Spleen (tissue), 11 donors: ENCODE results near the gene RYR1. TPM values are rescaled to one million over a fixed set of nuclear protein-coding genes. Genes with fewer than 3 reads are reported as not detected.
A peak's percentile ranks its signal among the peaks of the same experiment; 100 is the strongest.
"Not testable (repeated sequence)": the region's sequence is repeated elsewhere in the genome, so short reads cannot be mapped to it uniquely, and the experiment has no call there.

ENCODE experiments used
- DNase-seq: peaks from one replicate; pipeline ENCODE4 v3.0.0-alpha.2; 2020
- H3K27ac ChIP-seq, 8 donors: fragments of 200-600 bp; sonication (generic) in 7 of 8; 1 replicate in 4 of 8; 2 replicates in 4 of 8; pipeline versions ENCODE4 v1.5.0 to v1.8.0; 2016 to 2021; ENCODE audit warnings: inconsistent platforms in 4 of 8, mild to moderate bottlenecking in 4 of 8, moderate library complexity in 1 of 8
- H3K27me3 ChIP-seq, 7 donors: fragments of 200-600 bp; sonication (generic) in 6 of 7; replicated peaks in 1 of 7; 1 replicate in 4 of 7; 2 replicates in 3 of 7; pipeline versions ENCODE4 v1.5.0 to v1.8.0; 2016 to 2021; ENCODE audit warnings: inconsistent platforms in 3 of 7, mild to moderate bottlenecking in 1 of 7
- H3K36me3 ChIP-seq, 6 donors: fragments of 200-600 bp; sonication (generic) in 5 of 6; 1 replicate in 4 of 6; 2 replicates in 2 of 6; pipeline versions ENCODE4 v1.5.0 to v1.8.0; 2016 to 2021; ENCODE audit warnings: inconsistent platforms in 2 of 6
- H3K4me1 ChIP-seq, 6 donors: fragments of 200-600 bp; sonication (generic) in 5 of 6; 1 replicate in 3 of 6; 2 replicates in 3 of 6; pipeline versions ENCODE4 v1.5.0 to v1.8.0; 2016 to 2021; ENCODE audit warnings: inconsistent platforms in 3 of 6
- H3K4me3 ChIP-seq, 8 donors: fragments of 200-600 bp; sonication (generic) in 7 of 8; 1 replicate in 4 of 8; 2 replicates in 4 of 8; pipeline versions ENCODE4 v1.5.0 to v1.8.0; 2016 to 2021; ENCODE audit warnings: inconsistent platforms in 4 of 8, mild to moderate bottlenecking in 4 of 8, moderate library complexity in 2 of 8
- H3K9me3 ChIP-seq, 8 donors: fragments of 200-600 bp; sonication (generic) in 7 of 8; 1 replicate in 4 of 8; 2 replicates in 4 of 8; pipeline versions ENCODE4 v1.5.0 to v1.8.0; 2016 to 2021; ENCODE audit warnings: inconsistent platforms in 4 of 8
- POLR2A ChIP-seq, 3 donors: fragments of 450-650 bp; IDR thresholded peaks; one replicate each; pipeline ENCODE4 v1.5.1; 2017; ENCODE audit warnings: antibody characterized with exemption in 3 of 3, mild to moderate bottlenecking in 1 of 3
- POLR2AphosphoS5 ChIP-seq, 3 donors: sonication (generic); formaldehyde crosslinking; IDR thresholded peaks; one replicate each; pipeline ENCODE4 v1.5.1; 2017; ENCODE audit warnings: antibody characterized with exemption in 3 of 3
- WGBS, 5 donors: extraction: QIAGEN DNeasy Blood & Tissue Kit in 3 of 5; methylation state at CpG; one replicate each; pipeline versions ENCODE4 v1.1.5 to v1.1.7; 2013 to 2018; 5-methylcytosine and 5-hydroxymethylcytosine counted together
- intact Hi-C: fragments of 100-400 bp; cut with DNase I; formaldehyde crosslinking; loops from one replicate; pipeline ENCODE4 v1.15.0; 2023; ENCODE audit warnings: low total_unique reads
- polyA plus RNA-seq, 3 donors: library from polyadenylated mRNA; stranded (reverse); fragments of 200-250 nt; gene quantifications; one replicate each; pipeline ENCODE4 v1.2.1, GENCODE V29; 2013
- total RNA-seq, 7 donors: library from RNA; depleted of rRNA in 3 of 7; stranded (reverse); fragments of >200 nt in 3 of 7; fragmentation: NEBNext Ultra II Directional in 4 of 7; extraction: Animal tissue kit (Norgen Biotek cat#: 25700) in 4 of 7; gene quantifications; one replicate each; pipeline versions ENCODE4 v1.1.0 to v1.2.1, GENCODE V29; 2016 to 2021
- TF ChIP-seq, protein P1 (sequence below), 11 experiments: fragments of 200-600 bp in 7 of 11; fragments of 450-650 bp in 4 of 11; sonication (generic) in 4 of 11; IDR thresholded peaks in 8 of 11; conservative IDR thresholded peaks in 3 of 11; 1 replicate in 7 of 11; 2 replicates in 4 of 11; pipeline versions ENCODE4 v1.4.0 to v1.8.0; 2016 to 2021; ENCODE audit warnings: antibody characterized with exemption in 11 of 11, inconsistent platforms in 4 of 11, mild to moderate bottlenecking in 1 of 11
- donor health status: healthy with polysubstance abuse.
- donor health status: DM: no; HTN: no; CAD: no; lungs with moderate emphysema.
- donor health status: DM: no; HTN: no; CAD: no.
- donor health status: Bipolar disorder and iron deficiency.
- donor health status: healthy.
- donor health status: DM: no; HTN: no; CAD: no.
- donor health status: DM: yes; HTN: yes; CAD: no.

The RYR1 gene
- total and polyA plus RNA-seq, 10 donors = 0.32 to 3.2 (median 1.3) TPM

DNA sequence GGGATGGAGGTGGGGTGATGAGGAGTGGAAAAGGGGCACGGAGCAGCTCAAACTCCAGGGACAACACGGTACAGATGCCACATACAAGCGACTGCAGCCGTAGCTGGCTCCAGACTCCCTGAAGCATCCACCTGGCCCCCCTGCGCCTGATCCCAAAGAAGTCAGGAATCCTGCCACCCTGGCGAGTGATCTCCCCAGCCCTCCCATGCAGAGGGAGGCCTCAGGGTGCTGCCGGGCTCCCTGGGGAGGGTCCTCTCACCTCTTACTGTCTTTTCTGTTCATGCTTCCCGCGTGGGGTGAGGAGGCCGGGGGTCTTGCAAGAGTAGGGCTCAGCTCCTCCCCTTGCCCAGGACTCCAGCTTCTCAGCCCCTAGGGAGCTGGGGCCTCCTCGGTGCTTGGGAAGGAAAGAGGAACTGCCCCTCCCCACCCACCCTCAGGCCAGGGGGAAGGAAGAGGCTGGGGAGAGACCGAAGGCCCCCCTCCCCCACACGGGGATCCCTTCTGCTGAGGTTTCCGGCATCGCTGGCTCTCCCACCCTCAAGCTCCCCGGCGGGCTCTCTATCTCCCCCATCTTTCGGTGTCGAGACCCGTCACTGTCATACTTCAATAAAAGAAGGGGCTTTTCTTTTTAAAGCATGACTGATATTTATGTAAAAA is 7.6 kb upstream of the RYR1 start, which contains the start of gene RASGRP4:
Gene RASGRP4 (minus strand): TSS at position 410 of the 657 bp plus-strand sequence. CDS start 128 bp downstream, at position 282.
- intact Hi-C loops = no loop called here
- no peaks in the 10 kb centered on the region for H3K9me3 ChIP-seq
- H3K27ac ChIP-seq = peak within 1 kb of the TSS in 6 of 8 donors; percentile 58 to 93 (median 70)
- peaks cover 0 to 50% (median 12%) of the 10 kb centered on the region in 6 donors for H3K4me1 ChIP-seq
- H3K36me3 ChIP-seq = peaks cover 0 to 17% (median 0%) of the 10 kb centered on the region in 6 donors
- TF ChIP-seq POLR2AphosphoS5 (IDR thresholded peaks at IDR 0.05) = peak in 1 of 3 donors; percentile 43
- TF ChIP-seq, protein P1, sequence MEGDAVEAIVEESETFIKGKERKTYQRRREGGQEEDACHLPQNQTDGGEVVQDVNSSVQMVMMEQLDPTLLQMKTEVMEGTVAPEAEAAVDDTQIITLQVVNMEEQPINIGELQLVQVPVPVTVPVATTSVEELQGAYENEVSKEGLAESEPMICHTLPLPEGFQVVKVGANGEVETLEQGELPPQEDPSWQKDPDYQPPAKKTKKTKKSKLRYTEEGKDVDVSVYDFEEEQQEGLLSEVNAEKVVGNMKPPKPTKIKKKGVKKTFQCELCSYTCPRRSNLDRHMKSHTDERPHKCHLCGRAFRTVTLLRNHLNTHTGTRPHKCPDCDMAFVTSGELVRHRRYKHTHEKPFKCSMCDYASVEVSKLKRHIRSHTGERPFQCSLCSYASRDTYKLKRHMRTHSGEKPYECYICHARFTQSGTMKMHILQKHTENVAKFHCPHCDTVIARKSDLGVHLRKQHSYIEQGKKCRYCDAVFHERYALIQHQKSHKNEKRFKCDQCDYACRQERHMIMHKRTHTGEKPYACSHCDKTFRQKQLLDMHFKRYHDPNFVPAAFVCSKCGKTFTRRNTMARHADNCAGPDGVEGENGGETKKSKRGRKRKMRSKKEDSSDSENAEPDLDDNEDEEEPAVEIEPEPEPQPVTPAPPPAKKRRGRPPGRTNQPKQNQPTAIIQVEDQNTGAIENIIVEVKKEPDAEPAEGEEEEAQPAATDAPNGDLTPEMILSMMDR (IDR thresholded peaks at IDR 0.05 in 8 of 11, conservative IDR thresholded peaks at IDR 0.05 in 3 of 11) = no peak
- H3K27me3 ChIP-seq = peaks cover 0 to 10% (median 0%) of the 10 kb centered on the region in 7 donors
- 11 to 23% (median 14%) methylated on average over 18 to 20 of the region's 20 CpGs for WGBS, 5 donors
- peak; percentile 89 for DNase-seq
- peak within 1 kb of the TSS; percentile 4 to 59 (median 40) for H3K4me3 ChIP-seq

- H3K9me3 ChIP-seq, DNase-seq, intact Hi-C loops, H3K36me3 ChIP-seq, H3K27ac ChIP-seq, H3K4me3 ChIP-seq: not testable (repeated sequence)
- H3K4me1 ChIP-seq = peaks cover 0 to 41% (median 12%) of the 10 kb centered on the region in 6 donors
- peaks cover 0 to 18% (median 0%) of the 10 kb centered on the region in 7 donors for H3K27me3 ChIP-seq
- WGBS, 5 donors = 57 to 78% (median 61%) methylated on average over 12 to 17 of the region's 17 CpGs
These were observed 6.3 kb upstream of the RYR1 start for GRCh38 chr19:38427035-38427677.

- Histone ChIP-seq H3K4me3 (no peak overlapping the region), H3K27me3 (peaks cover 0 to 33% (median 16%) of the 10 kb centered on the region in 7 donors), H3K9me3 (no peaks in the 10 kb centered on the region), H3K27ac (no peak overlapping the region), H3K4me1 (peaks cover 0 to 35% (median 19%) of the 10 kb centered on the region in 6 donors), H3K36me3 (no peaks in the 10 kb centered on the region)
- intact Hi-C loops = no loop called here
- DNase-seq = no peak
- no peak for TF ChIP-seq POLR2A (IDR thresholded peaks at IDR 0.05)
- TF ChIP-seq POLR2AphosphoS5 (IDR thresholded peaks at IDR 0.05) = no peak
- TF ChIP-seq, protein P1 (IDR thresholded peaks at IDR 0.05 in 8 of 11, conservative IDR thresholded peaks at IDR 0.05 in 3 of 11) = no peak
- 58 to 67% (median 58%) methylated on average over 14 of the region's 14 CpGs for whole genome bisulfite sequencing, 5 donors
These were observed 4.3 kb upstream of the RYR1 start for GRCh38 chr19:38429055-38429810.

DNA sequence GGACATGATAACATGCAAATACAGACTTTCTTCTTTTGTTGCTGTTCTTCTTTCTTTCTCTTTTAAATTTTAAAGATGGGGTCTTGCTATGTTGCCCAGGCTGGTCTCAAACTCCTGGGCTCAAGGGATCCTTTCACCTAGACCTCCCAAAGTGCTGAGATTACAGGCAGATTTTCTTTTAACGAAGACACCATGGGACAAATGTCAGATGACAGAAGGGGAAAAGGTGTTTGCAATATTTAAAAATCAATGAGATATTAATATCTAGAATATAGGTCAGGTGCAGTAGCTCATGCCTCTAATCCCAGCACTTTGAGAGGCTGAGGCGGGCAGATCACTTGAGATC is 3.7 kb upstream of the RYR1 start:
- TF ChIP-seq POLR2AphosphoS5 (IDR thresholded peaks at IDR 0.05) = no peak
- TF ChIP-seq, protein P1 (IDR thresholded peaks at IDR 0.05 in 8 of 11, conservative IDR thresholded peaks at IDR 0.05 in 3 of 11) = no peak
- no peak for TF ChIP-seq POLR2A (IDR thresholded peaks at IDR 0.05)
- no peaks in the 10 kb centered on the region for H3K36me3 ChIP-seq
- H3K9me3 ChIP-seq = no peaks in the 10 kb centered on the region
- H3K27me3 ChIP-seq = peaks cover 0 to 39% (median 21%) of the 10 kb centered on the region in 7 donors
- WGBS, 5 donors = 76 to 91% (median 88%) methylated on average over 2 of the region's 2 CpGs
- no peak overlapping the region for H3K4me3 ChIP-seq
- H3K27ac ChIP-seq = no peak overlapping the region
- intact Hi-C loops = no loop called here
- H3K4me1 ChIP-seq = peaks cover 0 to 37% (median 19%) of the 10 kb centered on the region in 6 donors
- no peak for DNase-seq
